Prostate gland (tissue), 2 donors: ENCODE results near the gene SEC14L1. TPM values are rescaled to one million over a fixed set of nuclear protein-coding genes. Genes with fewer than 3 reads are reported as not detected.

Experiments
- DNase-seq: peaks from one replicate; pipeline ENCODE4 v3.0.0-alpha.2; 2019; ENCODE audit warnings: low spot score
- H3K27ac ChIP-seq, 2 donors: fragments of 200-600 bp; sonication (generic); 2 replicates each; pipeline ENCODE4 v1.5.1; 2017 to 2019
- H3K27me3 ChIP-seq: fragments of 200-600 bp; sonication (generic); replicated peaks from 2 replicates; pipeline ENCODE4 v1.5.1; 2019; ENCODE audit not compliant: insufficient read depth
- H3K36me3 ChIP-seq, 2 donors: fragments of 200-600 bp; sonication (generic); 1 replicate in 1 of 2; 2 replicates in 1 of 2; pipeline versions ENCODE4 v1.5.1 to v1.8.1; 2017 to 2019
- H3K4me1 ChIP-seq: fragments of 200-600 bp; sonication (generic); replicated peaks from 2 replicates; pipeline ENCODE4 v1.5.1; 2019
- H3K4me3 ChIP-seq, 2 donors: fragments of 200-600 bp; sonication (generic); 2 replicates each; pipeline ENCODE4 v1.5.1; 2017 to 2019
- H3K9me3 ChIP-seq: fragments of 200-600 bp; sonication (generic); 2 replicates; pipeline ENCODE4 v1.5.1; 2017
- POLR2A ChIP-seq: fragments of 450-650 bp; IDR thresholded peaks from one replicate; pipeline ENCODE4 v1.6.1; 2016; ENCODE audit warnings: antibody characterized with exemption, mild to moderate bottlenecking
- POLR2AphosphoS5 ChIP-seq: sonication (generic); formaldehyde crosslinking; IDR thresholded peaks from one replicate; pipeline ENCODE4 v1.6.1; 2017; ENCODE audit warnings: antibody characterized with exemption
- WGBS: methylation state at CpG from one replicate; pipeline ENCODE4 v1.1.5; 2018; 5-methylcytosine and 5-hydroxymethylcytosine counted together
- intact Hi-C: fragments of 100-400 bp; cut with DNase I; formaldehyde crosslinking; loops from one replicate; pipeline ENCODE4 v1.14.2; 2022
- total RNA-seq, 2 donors: library from RNA; depleted of rRNA; stranded (reverse); fragments of >200 nt; gene quantifications; one replicate each; pipeline ENCODE4 v1.1.0, GENCODE V29; 2016
- TF ChIP-seq, protein P1 (sequence below), 4 experiments: fragments of 200-600 bp in 2 of 4; fragments of 450-650 bp in 2 of 4; sonication (generic) in 2 of 4; IDR thresholded peaks; 1 replicate in 3 of 4; 2 replicates in 1 of 4; pipeline ENCODE4 v1.5.1; 2016 to 2019; ENCODE audit warnings: antibody characterized with exemption in 4 of 4, mild to moderate bottlenecking in 2 of 4, moderate library complexity in 2 of 4

SEC14L1 gene
- total RNA-seq, 2 donors from 2014 or later: 39.9 to 175 TPM

DNA sequence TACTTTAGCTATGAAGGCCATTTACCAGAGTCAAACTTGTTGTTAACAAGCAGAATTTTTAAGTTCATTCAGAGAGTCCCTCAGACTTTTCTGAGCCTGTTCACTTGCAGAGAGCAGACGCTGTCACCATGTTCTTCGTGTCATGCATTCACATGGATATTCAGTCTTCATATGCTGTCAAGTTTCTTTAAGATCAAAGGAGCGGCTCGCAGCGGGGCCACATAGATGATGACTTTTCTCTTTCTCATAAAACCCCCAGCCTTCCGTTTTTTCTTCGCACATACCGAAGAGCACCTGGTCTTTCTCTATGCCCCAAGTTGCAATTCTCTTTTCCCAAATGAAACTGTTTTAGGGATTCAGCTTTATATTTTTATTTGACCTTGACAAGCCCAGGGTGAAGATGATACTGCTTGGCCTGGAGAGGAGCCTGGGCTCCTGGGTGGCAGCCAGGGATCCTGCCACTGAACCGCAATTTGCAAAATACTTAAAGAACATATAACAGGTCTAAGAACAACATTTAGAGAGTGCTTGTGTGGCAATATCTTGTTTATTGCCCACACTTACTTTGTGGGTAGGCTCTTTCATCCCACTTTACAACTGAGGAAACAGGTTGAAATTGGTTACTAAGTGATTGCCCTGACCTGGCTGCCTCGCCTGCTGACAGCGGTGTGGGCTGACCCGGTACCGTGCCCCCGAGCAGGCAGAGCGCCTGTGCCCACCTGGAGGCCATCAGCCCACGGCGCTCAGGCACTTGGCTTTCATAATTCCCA, 22.9 kb downstream of the SEC14L1 start:
- H3K36me3 ChIP-seq: no peaks in the 10 kb centered on the region
- DNase-seq: no peak
- no peaks in the 10 kb centered on the region for H3K27me3 ChIP-seq
- WGBS: 83% methylated on average over 17 of the region's 17 CpGs
- H3K9me3 ChIP-seq: no peaks in the 10 kb centered on the region
- no peak overlapping the region for H3K4me3 ChIP-seq
- H3K27ac ChIP-seq: no peak overlapping the region
- H3K4me1 ChIP-seq: peaks cover 3% of the 10 kb centered on the region
- TF ChIP-seq, protein P1, sequence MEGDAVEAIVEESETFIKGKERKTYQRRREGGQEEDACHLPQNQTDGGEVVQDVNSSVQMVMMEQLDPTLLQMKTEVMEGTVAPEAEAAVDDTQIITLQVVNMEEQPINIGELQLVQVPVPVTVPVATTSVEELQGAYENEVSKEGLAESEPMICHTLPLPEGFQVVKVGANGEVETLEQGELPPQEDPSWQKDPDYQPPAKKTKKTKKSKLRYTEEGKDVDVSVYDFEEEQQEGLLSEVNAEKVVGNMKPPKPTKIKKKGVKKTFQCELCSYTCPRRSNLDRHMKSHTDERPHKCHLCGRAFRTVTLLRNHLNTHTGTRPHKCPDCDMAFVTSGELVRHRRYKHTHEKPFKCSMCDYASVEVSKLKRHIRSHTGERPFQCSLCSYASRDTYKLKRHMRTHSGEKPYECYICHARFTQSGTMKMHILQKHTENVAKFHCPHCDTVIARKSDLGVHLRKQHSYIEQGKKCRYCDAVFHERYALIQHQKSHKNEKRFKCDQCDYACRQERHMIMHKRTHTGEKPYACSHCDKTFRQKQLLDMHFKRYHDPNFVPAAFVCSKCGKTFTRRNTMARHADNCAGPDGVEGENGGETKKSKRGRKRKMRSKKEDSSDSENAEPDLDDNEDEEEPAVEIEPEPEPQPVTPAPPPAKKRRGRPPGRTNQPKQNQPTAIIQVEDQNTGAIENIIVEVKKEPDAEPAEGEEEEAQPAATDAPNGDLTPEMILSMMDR (IDR thresholded peaks at IDR 0.05): no peak
- intact Hi-C loops: no loop called here

GRCh38 chr17:77164483-77165091, 23.8 kb downstream of the SEC14L1 start:
- intact Hi-C loops: no loop called here
- Histone ChIP-seq H3K9me3 (no peaks in the 10 kb centered on the region), H3K27ac (no peak overlapping the region), H3K36me3 (no peaks in the 10 kb centered on the region), H3K4me3 (no peak overlapping the region), H3K27me3 (no peaks in the 10 kb centered on the region), H3K4me1 (peaks cover 3% of the 10 kb centered on the region)
- TF ChIP-seq POLR2AphosphoS5 (peak; percentile 6), POLR2A (no peak)
- TF ChIP-seq, protein P1 (IDR thresholded peaks at IDR 0.05): no peak
- 47% methylated on average over 7 of the region's 7 CpGs for WGBS
- DNase-seq: no peak

GRCh38 chr17:77165577-77165976, 24.8 kb downstream of the SEC14L1 start:
- intact Hi-C loops: no loop called here
- no peak for DNase-seq
- Histone ChIP-seq H3K27me3 (no peaks in the 10 kb centered on the region), H3K4me3 (no peak overlapping the region), H3K27ac (peak overlapping the region in 1 of 2 donors; percentile 24), H3K9me3 (no peaks in the 10 kb centered on the region), H3K4me1 (peaks cover 3% of the 10 kb centered on the region), H3K36me3 (no peaks in the 10 kb centered on the region)
- WGBS: 10% methylated on average over 1 of the region's 1 CpG
- TF ChIP-seq POLR2A: no peak
- no peak for TF ChIP-seq POLR2AphosphoS5
- TF ChIP-seq, protein P1 (IDR thresholded peaks at IDR 0.05): no peak

DNA sequence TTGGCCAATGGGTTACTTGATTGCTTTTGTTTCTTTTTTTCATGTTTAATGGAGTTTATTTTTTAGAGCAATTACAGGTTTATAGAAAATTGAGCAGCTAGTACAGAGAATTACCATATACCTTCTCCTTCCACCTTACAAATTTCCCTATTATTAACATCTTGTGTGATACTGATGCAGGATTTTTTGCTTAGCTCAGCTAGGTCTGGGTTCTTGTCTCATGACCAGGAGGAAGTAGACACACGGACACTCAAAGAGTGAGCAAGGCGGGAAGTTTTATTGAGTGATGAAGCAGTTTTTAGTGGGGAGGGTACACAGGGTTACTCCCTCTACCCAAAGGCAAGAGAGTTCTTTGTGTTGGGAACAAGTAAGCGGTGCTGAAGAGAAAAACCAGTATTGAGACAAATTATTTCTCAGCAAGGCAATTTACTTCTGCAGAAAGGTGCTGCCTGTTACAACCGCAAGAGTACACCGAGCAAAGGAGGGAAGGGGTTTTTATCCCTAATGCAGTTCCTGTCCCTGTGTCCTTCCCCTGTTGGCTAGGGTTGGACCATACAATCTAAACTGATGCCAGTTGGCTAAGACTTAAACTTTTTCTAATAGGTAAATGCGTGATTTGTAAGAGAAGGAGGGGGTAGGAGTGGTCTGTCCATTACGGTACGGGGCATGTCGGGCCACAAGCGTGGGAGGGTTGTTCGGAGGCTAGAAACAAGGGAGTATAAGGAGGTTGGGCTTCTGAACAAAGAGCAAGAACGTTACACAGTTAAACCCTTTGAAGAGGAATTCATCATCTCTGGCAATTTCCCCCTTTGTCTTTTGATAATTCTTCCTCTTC, 26.9 kb downstream of the SEC14L1 start:
- TF ChIP-seq POLR2A: no peak
- TF ChIP-seq, protein P1 (IDR thresholded peaks at IDR 0.05): no peak
- TF ChIP-seq POLR2AphosphoS5: no peak
- DNase-seq: no peak
- intact Hi-C loops: no loop called here
- H3K27ac ChIP-seq: no peak overlapping the region
- H3K4me3 ChIP-seq: no peak overlapping the region
- no peaks in the 10 kb centered on the region for H3K36me3 ChIP-seq
- 93% methylated on average over 12 of the region's 12 CpGs for WGBS
- no peaks in the 10 kb centered on the region for H3K27me3 ChIP-seq
- H3K9me3 ChIP-seq: no peaks in the 10 kb centered on the region
- H3K4me1 ChIP-seq: no peaks in the 10 kb centered on the region
